ENCODE data around the gene MARCHF2.
A peak's percentile ranks its signal among the peaks of the same experiment; 100 is the strongest.

The MARCHF2 gene

GRCh38 chr19:8451885-8452284 is 38.8 kb downstream of the MARCHF2 start (continued):
- TF ChIP-seq ZBTB20 (tag by site-specific recombination; IDR thresholded peaks at IDR 0.05) = no peak
- no peak for TF ChIP-seq ZNF426 (tag by site-specific recombination; IDR thresholded peaks at IDR 0.05)
- TF ChIP-seq ZNF513 (tag by site-specific recombination; IDR thresholded peaks at IDR 0.05) = no peak
- TF ChIP-seq PRDM1 (tag by site-specific recombination; IDR thresholded peaks at IDR 0.05) = peak; percentile 80
- TF ChIP-seq ZNF132 (tag by site-specific recombination; IDR thresholded peaks at IDR 0.05; ENCODE audit: borderline replicate concordance) = no peak
- TF ChIP-seq ZNF704 (tag by site-specific recombination; IDR thresholded peaks at IDR 0.05) = no peak
- peak; percentile 32; the same call in 1 of the 2 replicates for TF ChIP-seq ZXDB (tag by site-specific recombination; IDR thresholded peaks at IDR 0.05)
- TF ChIP-seq ZNF843 (tag by site-specific recombination; IDR thresholded peaks at IDR 0.05) = no peak
- TF ChIP-seq EGR2 (tag by site-specific recombination; IDR thresholded peaks at IDR 0.05; ENCODE audit: low read depth) = no peak
- no peak for TF ChIP-seq ELK4 (IDR thresholded peaks at IDR 0.05; ENCODE audit: borderline replicate concordance, low read depth, low read length)
- no peak for TF ChIP-seq ZNF518A (tag by site-specific recombination; conservative IDR thresholded peaks at IDR 0.05; ENCODE audit: low read depth)
- TF ChIP-seq ZNF274 (IDR thresholded peaks at IDR 0.05; ENCODE audit: low read length) = no peak
- no peak for TF ChIP-seq ZNF274 (tag by site-specific recombination; IDR thresholded peaks at IDR 0.05; ENCODE audit: borderline replicate concordance)
- TF ChIP-seq ZNF530 (tag by site-specific recombination; IDR thresholded peaks at IDR 0.05; ENCODE audit: low read depth) = no peak
- TF ChIP-seq PRDM6 (tag by site-specific recombination; IDR thresholded peaks at IDR 0.05) = peak; percentile 30; the same call in 1 of the 2 replicates
- no peak for TF ChIP-seq KLF1 (tag by site-specific recombination; IDR thresholded peaks at IDR 0.05)
- TF ChIP-seq ZNF585B (tag by site-specific recombination; IDR thresholded peaks at IDR 0.05) = no peak
- TF ChIP-seq OSR2 (tag by site-specific recombination; IDR thresholded peaks at IDR 0.05) = peak; percentile 63
- no peak for TF ChIP-seq ZBTB6 (tag by site-specific recombination; IDR thresholded peaks at IDR 0.05)
- peak; percentile 28; the same call in 1 of the 2 replicates for TF ChIP-seq ZBTB17 (tag by site-specific recombination; IDR thresholded peaks at IDR 0.05)
- no peak for TF ChIP-seq IKZF3 (tag by site-specific recombination; IDR thresholded peaks at IDR 0.05)
- TF ChIP-seq ZNF555 (tag by site-specific recombination; conservative IDR thresholded peaks at IDR 0.05) = no peak
- no peak for TF ChIP-seq ZFP41 (tag by site-specific recombination; IDR thresholded peaks at IDR 0.05; ENCODE audit: borderline replicate concordance)
- no peak for TF ChIP-seq ZNF280C (tag by site-specific recombination; IDR thresholded peaks at IDR 0.05)
- TF ChIP-seq ZSCAN5A (tag by site-specific recombination; IDR thresholded peaks at IDR 0.05) = no peak
